Stimulated activated CD4-positive, alpha-beta T cell treated with anti-CD3 and anti-CD28 coated beads, Interleukin-15, amount 100 ng/mL, for 48 hours (primary cell): ENCODE measurements around the gene TMEM131L.
"Not testable (repeated sequence)": the region's sequence is repeated elsewhere in the genome, so short reads cannot be mapped to it uniquely, and the experiment has no call there.

Experiments
- DNase-seq, 2 donors: peaks; one replicate each; pipeline ENCODE4 v3.0.0-alpha.2; 2020; ENCODE audit warnings: low read depth in 2 of 2

TMEM131L gene

DNA sequence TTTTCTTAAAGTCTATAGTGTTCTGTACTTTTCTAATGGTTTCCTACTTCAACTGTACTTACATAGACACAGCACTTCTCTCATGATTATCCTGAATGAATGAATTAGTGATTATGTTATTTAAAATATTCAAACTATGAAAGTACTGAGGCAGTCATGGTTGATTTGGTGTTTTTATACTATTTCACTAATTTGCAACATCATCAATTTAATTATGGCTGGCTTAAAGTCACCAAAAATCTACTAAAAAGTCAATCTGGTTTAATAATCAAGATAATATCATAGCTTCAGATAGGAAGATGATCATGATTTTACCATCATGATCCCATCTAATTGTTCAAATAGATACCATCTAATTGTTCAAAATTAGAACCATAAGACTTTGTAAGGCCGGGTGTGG is 16.8 kb upstream of the TMEM131L start:
- no peak for DNase-seq

DNA sequence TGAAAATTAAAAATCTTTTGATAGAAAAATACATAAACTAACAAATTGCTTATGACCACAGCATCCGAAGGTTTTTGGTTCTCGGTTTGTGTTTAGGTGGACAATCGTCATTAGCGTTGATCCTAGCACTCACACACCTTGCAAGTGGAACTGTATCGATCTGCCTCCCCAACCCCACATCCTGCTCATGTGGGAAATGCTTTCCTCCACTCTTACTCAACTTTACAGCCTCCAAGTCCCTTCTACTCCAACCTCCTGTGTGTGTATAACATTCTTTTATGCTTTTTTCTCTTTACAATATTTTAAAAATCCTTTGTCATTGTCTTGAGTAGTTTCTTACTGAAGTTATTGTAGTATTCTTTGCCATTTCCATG is 15.6 kb upstream of the TMEM131L start:
- no peak for DNase-seq

DNA sequence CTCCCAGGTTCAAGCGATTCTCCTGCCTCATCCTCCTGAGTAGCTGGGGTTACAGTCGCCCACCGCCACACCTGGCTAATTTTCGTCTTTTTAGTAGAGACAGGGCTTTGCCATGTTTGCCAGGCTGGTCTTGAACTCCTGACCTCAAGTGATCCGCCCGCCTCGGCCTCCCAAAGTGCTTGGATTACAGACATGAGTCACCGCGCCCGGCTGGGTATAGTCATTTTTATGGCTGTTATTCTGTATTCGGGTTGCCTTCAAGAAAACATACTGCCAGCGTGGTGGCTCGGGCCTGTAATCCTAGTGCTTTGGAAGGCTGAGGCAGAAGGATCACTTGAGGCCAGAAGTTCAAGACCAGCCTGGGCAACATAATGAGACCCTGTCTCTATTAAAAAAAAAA is 15.0 kb upstream of the TMEM131L start:
- not testable (repeated sequence) for DNase-seq

DNA sequence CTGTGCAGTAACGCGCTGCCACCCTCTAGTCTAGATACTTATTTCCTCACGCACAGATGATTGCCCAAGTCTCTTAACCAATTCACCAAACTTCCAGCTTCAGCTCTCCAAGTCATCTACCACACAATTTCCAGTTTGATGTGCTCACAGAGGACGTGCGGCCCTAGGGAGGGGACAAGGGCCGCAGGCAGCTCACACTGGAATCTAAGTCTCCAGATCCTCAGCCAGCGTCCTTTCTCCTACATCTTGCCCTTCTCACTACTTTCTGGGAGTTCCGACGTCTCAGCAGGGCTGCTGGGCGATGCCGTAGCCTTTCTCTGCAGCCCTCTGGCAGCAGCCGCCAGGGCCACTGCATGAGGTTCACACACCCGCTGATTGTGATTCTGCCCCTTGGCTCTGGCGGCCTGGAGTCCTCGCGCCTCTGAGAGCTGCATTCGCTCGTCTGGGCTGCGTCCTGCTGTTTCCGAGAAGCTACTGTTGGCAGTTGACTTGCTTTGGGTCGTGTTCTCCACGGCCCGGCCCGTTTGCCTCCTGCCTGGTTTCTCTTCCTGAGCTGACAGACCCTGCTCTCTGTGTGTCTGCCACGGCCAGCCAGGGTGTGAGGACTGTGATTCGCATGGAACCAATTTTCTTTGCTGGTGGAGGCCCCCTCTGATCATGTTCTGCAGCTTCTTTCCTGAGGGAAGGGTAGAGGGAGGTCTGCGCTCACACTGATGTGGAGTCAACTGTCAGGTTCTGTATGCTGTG is 14.1 kb upstream of the TMEM131L start:
- no peak for DNase-seq

- DNase-seq, result no peak
Observed at GRCh38 chr4:153452658-153453378, 13.3 kb upstream of the TMEM131L start.

DNA sequence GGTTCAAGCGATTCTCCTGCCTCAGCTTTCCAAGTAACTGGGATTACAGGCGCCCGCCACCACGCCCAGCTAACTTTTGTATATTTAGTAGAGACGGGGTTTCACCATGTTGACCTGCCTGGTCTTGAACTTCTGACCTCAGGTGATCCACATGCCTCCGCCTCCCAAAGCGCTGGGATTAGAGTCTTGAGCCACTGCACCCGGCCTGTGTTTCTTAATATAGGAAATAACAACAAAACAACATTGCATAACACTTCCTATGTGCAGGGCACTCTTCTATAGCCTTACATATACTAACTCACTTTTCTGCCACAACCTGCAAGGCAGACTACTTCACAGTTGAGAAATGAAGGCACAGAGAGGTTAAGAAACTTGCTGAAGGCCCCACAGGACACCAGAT is 12.8 kb upstream of the TMEM131L start:
- DNase-seq, result no peak

- DNase-seq, result no peak
Observed at GRCh38 chr4:153458969-153459368, 7.2 kb upstream of the TMEM131L start.

DNA sequence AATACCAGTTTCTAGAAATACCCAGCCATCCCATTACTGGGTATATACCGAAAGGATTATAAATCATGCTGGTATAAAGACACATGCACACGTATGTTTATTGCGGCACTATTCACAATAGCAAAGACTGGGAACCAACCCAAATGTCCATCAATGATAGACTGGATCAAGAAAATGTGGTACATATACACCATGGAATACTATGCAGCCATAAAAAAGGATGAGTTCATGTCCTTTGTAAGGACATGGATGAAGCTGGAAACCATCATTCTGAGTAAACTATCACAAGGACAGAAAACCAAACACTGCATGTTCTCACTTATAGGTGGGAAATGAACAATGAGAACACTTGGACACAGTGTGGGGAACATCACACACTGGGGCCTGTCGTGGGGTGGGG is 4.6 kb upstream of the TMEM131L start:
- not testable (repeated sequence) for DNase-seq

GRCh38 chr4:153464068-153464467 is 2.1 kb upstream of the TMEM131L start:
- DNase-seq, result no peak

DNA sequence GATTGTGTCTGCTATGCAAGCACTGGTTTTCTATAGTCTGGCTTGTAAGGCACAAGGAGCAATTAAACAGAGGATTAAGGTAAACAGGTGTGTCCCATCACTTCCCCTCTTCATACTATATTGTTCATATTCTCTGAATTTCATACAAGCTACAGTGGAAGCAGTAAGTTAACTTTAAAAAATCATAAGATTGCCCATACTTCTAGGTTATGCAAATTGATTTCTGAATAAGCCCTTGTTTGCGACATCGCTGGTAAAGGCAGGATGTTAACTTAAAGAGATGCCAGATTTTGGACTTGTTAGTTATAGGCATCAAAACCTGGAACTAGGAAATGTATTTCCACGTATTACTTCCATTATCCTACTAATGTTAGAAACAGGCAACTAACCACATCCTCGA is 1.0 kb upstream of the TMEM131L start:
- DNase-seq, result no peak

DNA sequence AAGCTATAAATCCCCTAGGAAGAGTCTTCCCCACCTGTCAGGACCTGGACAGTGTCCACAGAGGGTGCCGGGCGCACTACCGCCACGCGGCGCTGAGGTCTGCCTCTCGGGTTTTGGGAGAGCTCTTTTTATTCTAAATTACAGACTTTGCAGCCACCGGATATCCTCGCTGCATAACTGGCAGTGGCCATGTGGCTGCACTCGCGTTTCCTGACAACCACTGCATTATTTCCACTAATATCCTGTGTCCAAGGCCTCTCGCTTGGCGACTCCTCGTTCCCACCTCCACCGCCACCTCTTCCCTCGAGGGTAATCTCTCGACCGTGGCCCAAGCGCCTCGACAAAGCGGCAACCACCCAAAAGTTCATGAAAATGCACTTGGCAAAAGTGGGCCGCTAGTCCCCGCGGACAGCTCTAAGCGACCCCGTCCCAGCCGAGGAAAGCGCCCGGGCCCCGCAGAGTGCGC is 512 bp upstream of the TMEM131L start:
- DNase-seq, result no peak

GRCh38 chr4:153466949-153467896 is 1.1 kb downstream of the TMEM131L start:
- DNase-seq, result no peak

DNA sequence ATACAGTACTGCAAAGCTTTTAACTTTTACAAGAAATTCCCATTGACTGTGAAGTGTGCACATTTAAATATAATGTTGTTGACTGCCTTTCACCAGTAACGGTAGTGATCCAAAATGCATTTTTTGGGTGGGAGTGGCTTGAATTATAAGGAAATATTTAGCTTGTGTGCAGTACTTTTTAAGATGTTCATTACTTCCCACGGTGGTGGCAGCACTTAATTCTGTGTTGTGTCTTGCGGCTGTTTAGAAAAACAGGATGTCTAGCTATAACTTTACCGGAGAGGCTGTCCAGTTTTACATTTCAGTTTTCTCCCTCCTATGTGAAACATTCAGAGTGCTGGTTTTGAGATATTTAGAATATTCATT is 1.7 kb downstream of the TMEM131L start:
- DNase-seq, result no peak

DNA sequence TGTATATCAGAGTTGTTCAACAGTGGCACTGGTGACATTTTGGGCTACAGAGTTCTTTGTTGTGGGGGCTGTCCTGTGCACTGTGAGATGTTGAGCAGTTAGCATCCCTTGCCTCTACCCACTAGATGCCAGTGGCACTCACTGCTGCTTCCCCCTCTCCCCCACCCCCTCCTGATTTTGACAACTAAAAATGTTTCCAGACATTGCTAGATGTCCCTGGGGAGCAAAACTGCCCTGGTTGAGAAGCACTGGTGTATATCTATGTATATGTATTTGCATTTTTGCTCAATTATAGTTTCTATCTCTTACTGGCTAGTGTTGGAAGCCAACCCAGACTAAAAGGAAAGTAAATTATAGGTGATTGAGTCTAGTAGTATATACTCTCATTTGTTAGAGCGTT is 2.4 kb downstream of the TMEM131L start:
- no peak for DNase-seq

- no peak for DNase-seq
Observed at GRCh38 chr4:153469031-153469430, 2.9 kb downstream of the TMEM131L start.

DNA sequence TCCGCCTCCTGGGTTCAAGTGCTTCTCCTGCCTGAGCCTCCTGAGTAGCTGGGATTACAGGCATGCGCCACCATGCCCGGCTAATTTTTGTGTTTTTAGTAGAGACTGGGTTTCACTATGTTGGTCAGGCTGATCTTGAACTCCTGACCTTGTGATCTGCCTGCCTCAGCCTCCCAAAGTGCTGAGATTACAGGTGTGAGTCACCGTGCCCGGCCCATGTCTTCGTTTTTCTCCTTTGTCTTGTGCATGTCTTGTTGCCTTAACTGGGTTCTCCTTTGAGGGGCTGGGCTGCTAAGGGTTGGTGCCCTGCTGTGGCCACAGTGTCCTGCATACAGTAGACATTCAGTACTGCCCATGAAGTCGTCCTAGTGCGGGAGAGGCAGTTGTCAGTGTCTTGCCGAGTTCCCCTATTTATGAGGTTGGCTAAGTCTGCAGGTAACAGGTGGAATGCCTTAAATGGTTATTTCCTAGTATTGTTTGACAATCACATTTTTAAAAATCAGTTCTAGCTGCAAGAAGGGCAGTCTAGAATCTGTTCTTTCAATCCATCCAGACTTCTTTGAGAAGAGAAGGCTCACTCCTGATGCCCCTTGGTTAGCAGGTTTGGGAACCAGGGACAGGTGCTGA is 5.0 kb downstream of the TMEM131L start:
- not testable (repeated sequence) for DNase-seq

- DNase-seq, result no peak
Observed at GRCh38 chr4:153471698-153472093, 5.5 kb downstream of the TMEM131L start.

DNA sequence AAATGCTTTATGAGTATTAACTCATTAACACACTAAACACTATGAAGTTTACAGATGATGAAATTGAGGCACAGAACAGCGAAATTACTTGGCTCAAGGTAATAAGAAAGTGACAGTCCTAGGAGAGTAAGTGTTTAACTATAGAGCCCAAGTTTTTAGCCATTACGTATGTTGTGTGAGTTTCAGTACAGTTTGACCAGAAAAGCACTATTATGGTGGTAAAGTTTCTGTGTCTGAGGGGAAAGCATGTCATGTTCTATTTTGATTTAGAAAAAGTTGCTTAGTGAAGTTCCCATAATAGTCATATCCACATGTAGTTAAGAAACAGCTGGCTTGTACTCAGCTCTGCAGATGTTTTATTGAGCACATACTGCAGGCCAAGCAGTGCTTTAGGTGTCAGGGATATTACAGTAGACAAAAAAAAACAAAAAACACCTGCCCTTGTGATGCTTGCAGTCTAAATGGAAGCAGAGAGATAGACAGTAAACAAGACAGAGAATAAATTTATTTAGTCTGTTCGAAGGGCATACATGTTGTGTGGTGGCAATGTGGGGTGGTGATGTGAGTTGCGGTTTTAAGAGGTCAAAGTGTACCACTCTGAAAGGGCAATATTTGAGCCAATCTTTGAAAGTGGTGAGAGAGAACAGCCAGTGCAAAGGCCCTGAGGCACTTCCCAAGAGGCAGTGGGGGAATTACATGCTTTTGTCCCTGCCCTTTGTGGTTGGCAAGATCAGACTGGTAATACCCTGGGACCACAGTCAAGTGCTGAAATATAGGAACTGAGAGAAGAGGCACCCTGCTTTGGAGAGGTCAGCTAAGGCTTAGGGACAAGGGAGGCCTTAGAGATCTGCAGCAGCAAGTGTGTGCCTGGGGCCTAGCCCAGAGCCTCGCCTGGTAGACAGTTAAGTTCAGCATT is 6.2 kb downstream of the TMEM131L start:
- no peak for DNase-seq

GRCh38 chr4:153474251-153474650 is 8.1 kb downstream of the TMEM131L start:
- DNase-seq, result no peak

- DNase-seq, result no peak
Observed at GRCh38 chr4:153476829-153477574, 10.8 kb downstream of the TMEM131L start.
